ENCODE results near the gene STT3B.

STT3B gene

DNA sequence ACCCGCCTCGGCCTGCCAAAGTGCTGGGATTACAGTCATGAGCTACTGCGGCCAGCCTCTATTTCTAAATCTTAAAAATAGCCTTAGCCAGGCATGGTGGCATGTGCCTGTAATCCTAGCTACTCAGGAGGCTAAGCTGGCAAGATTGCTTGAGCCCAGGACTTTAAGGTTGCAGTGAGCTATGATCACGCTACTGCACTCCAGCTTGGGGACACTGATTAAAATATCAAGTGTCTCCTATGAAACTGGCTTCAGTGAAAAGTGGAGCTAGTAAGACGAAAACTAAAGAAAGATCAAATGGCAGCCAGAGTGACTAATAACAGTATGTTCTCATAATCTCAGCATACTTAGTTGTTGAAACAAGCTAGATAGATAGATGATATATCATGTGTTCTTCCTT lies 112.5 kb downstream of the STT3B start:
- Histone ChIP-seq H3K4me1 (no peaks in the 10 kb centered on the region), H3K36me3 (peaks cover 0 to 27% (median 14%) of the 10 kb centered on the region in 3 donors), H3K27me3 (no peaks in the 10 kb centered on the region), H3K27ac (no peak overlapping the region), H3K4me3 (no peak overlapping the region), H3K9me3 (peaks cover 0 to 16% (median 4%) of the 10 kb centered on the region in 3 donors)
- intact Hi-C loops (cut with DNase I; ENCODE audit: low total_unique reads) = no loop called here
- no peak for DNase-seq
- TF ChIP-seq, protein P1, sequence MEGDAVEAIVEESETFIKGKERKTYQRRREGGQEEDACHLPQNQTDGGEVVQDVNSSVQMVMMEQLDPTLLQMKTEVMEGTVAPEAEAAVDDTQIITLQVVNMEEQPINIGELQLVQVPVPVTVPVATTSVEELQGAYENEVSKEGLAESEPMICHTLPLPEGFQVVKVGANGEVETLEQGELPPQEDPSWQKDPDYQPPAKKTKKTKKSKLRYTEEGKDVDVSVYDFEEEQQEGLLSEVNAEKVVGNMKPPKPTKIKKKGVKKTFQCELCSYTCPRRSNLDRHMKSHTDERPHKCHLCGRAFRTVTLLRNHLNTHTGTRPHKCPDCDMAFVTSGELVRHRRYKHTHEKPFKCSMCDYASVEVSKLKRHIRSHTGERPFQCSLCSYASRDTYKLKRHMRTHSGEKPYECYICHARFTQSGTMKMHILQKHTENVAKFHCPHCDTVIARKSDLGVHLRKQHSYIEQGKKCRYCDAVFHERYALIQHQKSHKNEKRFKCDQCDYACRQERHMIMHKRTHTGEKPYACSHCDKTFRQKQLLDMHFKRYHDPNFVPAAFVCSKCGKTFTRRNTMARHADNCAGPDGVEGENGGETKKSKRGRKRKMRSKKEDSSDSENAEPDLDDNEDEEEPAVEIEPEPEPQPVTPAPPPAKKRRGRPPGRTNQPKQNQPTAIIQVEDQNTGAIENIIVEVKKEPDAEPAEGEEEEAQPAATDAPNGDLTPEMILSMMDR (IDR thresholded peaks at IDR 0.05) = no peak

DNA sequence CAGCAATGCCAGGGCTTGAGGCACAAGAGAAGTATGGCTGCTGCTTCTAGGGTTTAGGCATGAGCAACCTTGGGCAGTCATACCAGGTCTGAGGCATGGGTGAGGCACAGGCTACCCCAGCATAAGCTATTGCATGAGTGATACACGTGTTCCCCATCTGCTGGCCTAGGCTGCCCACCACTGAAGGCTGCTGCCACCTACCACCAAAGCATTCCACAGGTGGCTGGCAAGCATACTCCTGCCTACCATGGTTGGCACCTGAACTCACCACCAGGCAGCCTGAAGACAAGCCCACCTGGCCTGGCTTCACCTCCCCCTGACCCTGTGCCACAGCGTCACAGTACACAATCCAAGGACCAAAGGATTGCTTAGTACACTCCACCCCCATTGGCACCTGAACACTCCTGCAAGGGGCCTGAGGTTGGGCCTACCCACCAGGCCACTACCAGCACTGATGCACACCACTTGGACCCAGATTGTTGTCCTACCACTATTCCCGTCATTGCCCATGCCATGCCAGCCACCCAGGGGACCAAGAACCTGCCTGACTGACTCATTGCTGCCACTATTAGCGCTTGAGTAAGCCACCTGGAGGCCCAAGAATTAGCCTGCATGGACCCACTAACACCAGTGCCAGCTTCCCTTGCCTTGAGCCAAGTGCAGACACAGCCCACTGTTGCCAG lies 115.7 kb downstream of the STT3B start:
- peak in 1 of 2 donors; percentile 53 for DNase-seq
- TF ChIP-seq, protein P1 (IDR thresholded peaks at IDR 0.05) = no peak
- Histone ChIP-seq H3K27ac (no peak overlapping the region), H3K27me3 (no peaks in the 10 kb centered on the region), H3K9me3 (peaks cover 0 to 47% (median 27%) of the 10 kb centered on the region in 3 donors), H3K36me3 (peaks cover 1 to 43% (median 30%) of the 10 kb centered on the region in 3 donors), H3K4me3 (no peak overlapping the region), H3K4me1 (no peaks in the 10 kb centered on the region)
- intact Hi-C loops (cut with DNase I; ENCODE audit: low total_unique reads) = no loop called here

DNA sequence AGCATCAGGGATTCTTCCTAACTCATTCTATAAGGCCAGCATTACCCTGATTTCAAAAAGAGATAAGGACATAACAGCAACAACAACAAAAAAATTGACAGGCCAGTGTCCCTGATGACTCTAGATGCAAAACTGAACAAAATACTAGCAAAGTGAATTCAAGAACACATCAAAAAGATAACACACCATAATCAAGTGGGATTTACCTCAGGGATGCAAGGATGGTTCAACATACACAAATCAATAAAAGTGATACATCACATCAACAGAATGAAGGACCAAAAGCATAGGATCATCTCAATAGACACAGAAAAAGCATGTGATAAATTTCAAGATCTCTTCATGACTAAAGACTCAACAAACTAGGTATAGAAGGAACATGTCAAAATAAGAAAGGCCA lies 119.6 kb downstream of the STT3B start:
- Histone ChIP-seq H3K4me1 (no peaks in the 10 kb centered on the region), H3K9me3 (peaks cover 0 to 77% (median 45%) of the 10 kb centered on the region in 3 donors), H3K27ac (no peak overlapping the region), H3K36me3 (peaks cover 7 to 52% (median 34%) of the 10 kb centered on the region in 3 donors), H3K27me3 (no peaks in the 10 kb centered on the region), H3K4me3 (no peak overlapping the region)
- TF ChIP-seq, protein P1 (IDR thresholded peaks at IDR 0.05) = no peak
- no peak for DNase-seq
- intact Hi-C loops (cut with DNase I; ENCODE audit: low total_unique reads) = no loop called here

DNA sequence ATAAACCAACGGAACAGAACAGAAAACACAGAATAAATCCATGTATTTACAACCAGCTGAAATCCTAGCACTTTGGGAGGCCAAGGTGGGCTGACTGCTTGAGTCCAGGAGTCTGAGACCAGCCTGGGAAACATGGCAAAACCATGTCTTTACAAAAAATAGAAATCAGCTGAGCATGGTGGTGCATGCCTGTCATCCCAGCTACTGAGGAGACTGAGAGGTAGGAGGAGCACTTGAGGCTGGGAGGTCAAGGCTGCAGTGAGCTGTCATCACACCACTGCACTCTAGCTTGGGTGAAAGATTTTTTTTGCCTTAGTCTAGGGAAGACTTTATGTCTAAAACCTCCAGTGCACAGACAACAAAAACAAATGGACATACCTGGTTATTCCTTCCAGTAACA lies 120.7 kb downstream of the STT3B start:
- H3K9me3 ChIP-seq = peaks cover 0 to 77% (median 45%) of the 10 kb centered on the region in 3 donors
- H3K4me1 ChIP-seq = no peaks in the 10 kb centered on the region
- no peak overlapping the region for H3K27ac ChIP-seq
- H3K36me3 ChIP-seq = peaks cover 7 to 47% (median 37%) of the 10 kb centered on the region in 3 donors
- TF ChIP-seq, protein P1 (IDR thresholded peaks at IDR 0.05) = no peak
- H3K27me3 ChIP-seq = no peaks in the 10 kb centered on the region
- intact Hi-C loops (cut with DNase I; ENCODE audit: low total_unique reads) = no loop called here
- no peak overlapping the region for H3K4me3 ChIP-seq
- DNase-seq = no peak

DNA sequence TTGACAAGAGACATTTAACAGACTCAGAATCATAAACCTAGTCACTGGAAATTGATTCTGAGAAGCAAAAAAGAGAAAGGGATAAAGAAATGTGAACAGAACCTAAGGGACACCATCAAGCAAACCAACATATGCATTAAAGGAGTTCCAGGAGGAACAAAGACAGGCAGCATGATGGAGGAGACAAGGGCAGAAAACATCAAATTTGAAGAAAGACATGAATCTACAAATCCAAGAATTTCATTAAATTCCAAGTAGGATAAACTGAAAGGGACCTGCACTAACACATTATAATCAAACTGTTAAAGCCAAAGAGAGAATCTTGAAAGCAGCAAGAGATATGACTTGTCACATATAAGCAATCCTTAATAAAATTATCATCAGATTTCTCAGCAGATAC lies 122.3 kb downstream of the STT3B start:
- Histone ChIP-seq H3K27ac (no peak overlapping the region), H3K4me1 (no peaks in the 10 kb centered on the region), H3K36me3 (peaks cover 16 to 50% (median 50%) of the 10 kb centered on the region in 3 donors), H3K4me3 (no peak overlapping the region), H3K9me3 (peaks cover 0 to 63% (median 43%) of the 10 kb centered on the region in 3 donors), H3K27me3 (no peaks in the 10 kb centered on the region)
- TF ChIP-seq, protein P1 (IDR thresholded peaks at IDR 0.05) = no peak
- intact Hi-C loops (cut with DNase I; ENCODE audit: low total_unique reads) = no loop called here
- DNase-seq = no peak
